GM23338 (cell line): Measurements from ENCODE around the gene SP6.

Experiments used
- CREB1 ChIP-seq: fragments of 250-450 bp; sonication (Bioruptor Pico); IDR thresholded peaks from 2 replicates; pipeline ENCODE4 v1.5.0; 2020; ENCODE audit warnings: low read depth, mild to moderate bottlenecking, moderate library complexity
- CTCF ChIP-seq, 2 experiments: fragments of 200-600 bp in 1 of 2; sonication (generic) in 1 of 2; conservative IDR thresholded peaks; 2 replicates each; pipeline versions ENCODE4 v1.5.1 to v1.6.1; 2016 to 2017; ENCODE audit warnings: antibody characterized with exemption in 2 of 2, low read depth in 2 of 2, mild to moderate bottlenecking in 2 of 2, moderate library complexity in 1 of 2
- ETS1 ChIP-seq: IDR thresholded peaks from 2 replicates; pipeline ENCODE4 v1.6.1; 2016; ENCODE audit warnings: antibody characterized with exemption
- EZH2 ChIP-seq: fragments of 200-600 bp; sonication (generic); IDR thresholded peaks from one replicate; pipeline ENCODE4 v1.8.0; 2017; ENCODE audit warnings: antibody characterized with exemption, mild to moderate bottlenecking, low read depth; ENCODE audit not compliant: unreplicated experiment
- EZH2phosphoT487 ChIP-seq: fragments of 200-600 bp; sonication (generic); IDR thresholded peaks from one replicate; pipeline ENCODE4 v1.8.1; 2018; ENCODE audit warnings: antibody characterized with exemption; ENCODE audit not compliant: unreplicated experiment
- JUNB ChIP-seq: IDR thresholded peaks from one replicate; pipeline ENCODE4 v1.6.1; 2016; ENCODE audit warnings: antibody characterized with exemption; ENCODE audit not compliant: unreplicated experiment
- NANOG ChIP-seq: IDR thresholded peaks from 2 replicates; pipeline ENCODE4 v1.6.1; 2016; ENCODE audit warnings: antibody characterized with exemption, borderline replicate concordance
- POLR2AphosphoS5 ChIP-seq: IDR thresholded peaks from 2 replicates; pipeline ENCODE4 v1.6.1; 2016; ENCODE audit warnings: antibody characterized with exemption, low read depth
- STAT1 ChIP-seq: IDR thresholded peaks from one replicate; pipeline ENCODE4 v1.6.1; 2016; ENCODE audit warnings: antibody characterized with exemption; ENCODE audit not compliant: unreplicated experiment
- ZNF114 ChIP-seq: fragments of 250-450 bp; sonication (Bioruptor Pico); IDR thresholded peaks from 2 replicates; pipeline ENCODE4 v1.5.0; 2020; ENCODE audit warnings: mild to moderate bottlenecking, moderate library complexity
- ZNF331 ChIP-seq: fragments of 250-450 bp; sonication (Bioruptor Pico); IDR thresholded peaks from 2 replicates; pipeline ENCODE4 v1.5.0; 2020; ENCODE audit warnings: low read depth, mild to moderate bottlenecking, moderate library complexity
- TF ChIP-seq, protein P1 (sequence below): IDR thresholded peaks from one replicate; pipeline ENCODE4 v1.6.1; 2018; ENCODE audit warnings: antibody characterized with exemption; ENCODE audit not compliant: unreplicated experiment
- TF ChIP-seq, protein P2 (sequence below): fragments of 250-450 bp; sonication (Bioruptor Pico); IDR thresholded peaks from 2 replicates; pipeline ENCODE4 v1.5.0; 2020; ENCODE audit warnings: mild to moderate bottlenecking, moderate library complexity

DNA sequence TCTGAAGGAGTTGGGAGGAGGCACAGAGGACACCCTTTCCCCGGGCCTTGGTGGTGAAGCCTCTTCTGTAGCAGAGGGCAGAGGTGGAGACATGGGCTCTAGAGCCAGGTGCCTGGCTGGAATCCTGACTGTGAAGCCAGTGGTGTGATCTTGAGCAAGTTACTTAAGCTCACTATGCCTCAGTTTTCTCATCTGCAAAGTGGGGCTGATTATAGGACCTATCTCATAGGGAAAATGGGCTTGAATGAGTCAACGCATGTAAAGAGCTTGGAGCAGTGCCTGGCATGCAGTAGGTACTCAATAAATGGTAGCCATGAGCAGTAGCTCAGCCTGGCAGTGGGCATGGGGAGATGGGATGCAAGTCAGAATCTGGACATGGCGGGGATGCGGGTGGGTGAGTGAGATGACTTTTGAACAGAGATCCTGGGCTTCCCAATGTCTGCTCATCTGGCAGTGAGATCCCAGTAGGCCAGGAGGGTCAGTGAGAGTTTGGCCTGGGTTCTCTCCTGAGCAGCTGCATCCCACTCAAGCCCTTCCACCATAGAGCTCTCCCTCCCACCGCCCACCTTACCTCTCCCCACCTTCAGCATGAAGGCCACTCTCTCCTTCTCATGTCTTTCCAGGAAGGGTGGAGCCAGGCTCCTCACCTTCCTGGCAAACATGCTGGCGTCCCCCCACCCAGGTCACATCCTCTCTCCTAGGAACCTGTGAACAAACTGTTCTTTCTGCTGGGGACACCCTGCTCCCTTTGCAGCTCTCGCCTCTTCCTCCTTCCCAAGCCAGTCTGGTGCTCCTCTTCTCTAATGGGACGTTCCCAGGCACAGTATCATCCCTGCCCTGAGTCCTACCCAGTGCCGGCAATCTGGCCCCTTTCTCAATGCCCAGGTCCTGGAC lies 32.0 kb upstream of the SP6 start:
- TF ChIP-seq CTCF (conservative IDR thresholded peaks at IDR 0.05; ENCODE audit: low read depth in 2 of 2) (no peak), POLR2AphosphoS5 (no peak), EZH2 (no peak), ZNF331 (CRISPR knock-in tag) (no peak), EZH2phosphoT487 (no peak), ZNF114 (CRISPR knock-in tag) (no peak), NANOG (no peak), CREB1 (no peak), JUNB (no peak), ETS1 (no peak), STAT1 (no peak)
- TF ChIP-seq, protein P1, sequence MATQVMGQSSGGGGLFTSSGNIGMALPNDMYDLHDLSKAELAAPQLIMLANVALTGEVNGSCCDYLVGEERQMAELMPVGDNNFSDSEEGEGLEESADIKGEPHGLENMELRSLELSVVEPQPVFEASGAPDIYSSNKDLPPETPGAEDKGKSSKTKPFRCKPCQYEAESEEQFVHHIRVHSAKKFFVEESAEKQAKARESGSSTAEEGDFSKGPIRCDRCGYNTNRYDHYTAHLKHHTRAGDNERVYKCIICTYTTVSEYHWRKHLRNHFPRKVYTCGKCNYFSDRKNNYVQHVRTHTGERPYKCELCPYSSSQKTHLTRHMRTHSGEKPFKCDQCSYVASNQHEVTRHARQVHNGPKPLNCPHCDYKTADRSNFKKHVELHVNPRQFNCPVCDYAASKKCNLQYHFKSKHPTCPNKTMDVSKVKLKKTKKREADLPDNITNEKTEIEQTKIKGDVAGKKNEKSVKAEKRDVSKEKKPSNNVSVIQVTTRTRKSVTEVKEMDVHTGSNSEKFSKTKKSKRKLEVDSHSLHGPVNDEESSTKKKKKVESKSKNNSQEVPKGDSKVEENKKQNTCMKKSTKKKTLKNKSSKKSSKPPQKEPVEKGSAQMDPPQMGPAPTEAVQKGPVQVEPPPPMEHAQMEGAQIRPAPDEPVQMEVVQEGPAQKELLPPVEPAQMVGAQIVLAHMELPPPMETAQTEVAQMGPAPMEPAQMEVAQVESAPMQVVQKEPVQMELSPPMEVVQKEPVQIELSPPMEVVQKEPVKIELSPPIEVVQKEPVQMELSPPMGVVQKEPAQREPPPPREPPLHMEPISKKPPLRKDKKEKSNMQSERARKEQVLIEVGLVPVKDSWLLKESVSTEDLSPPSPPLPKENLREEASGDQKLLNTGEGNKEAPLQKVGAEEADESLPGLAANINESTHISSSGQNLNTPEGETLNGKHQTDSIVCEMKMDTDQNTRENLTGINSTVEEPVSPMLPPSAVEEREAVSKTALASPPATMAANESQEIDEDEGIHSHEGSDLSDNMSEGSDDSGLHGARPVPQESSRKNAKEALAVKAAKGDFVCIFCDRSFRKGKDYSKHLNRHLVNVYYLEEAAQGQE = no peak
- TF ChIP-seq, protein P2, sequence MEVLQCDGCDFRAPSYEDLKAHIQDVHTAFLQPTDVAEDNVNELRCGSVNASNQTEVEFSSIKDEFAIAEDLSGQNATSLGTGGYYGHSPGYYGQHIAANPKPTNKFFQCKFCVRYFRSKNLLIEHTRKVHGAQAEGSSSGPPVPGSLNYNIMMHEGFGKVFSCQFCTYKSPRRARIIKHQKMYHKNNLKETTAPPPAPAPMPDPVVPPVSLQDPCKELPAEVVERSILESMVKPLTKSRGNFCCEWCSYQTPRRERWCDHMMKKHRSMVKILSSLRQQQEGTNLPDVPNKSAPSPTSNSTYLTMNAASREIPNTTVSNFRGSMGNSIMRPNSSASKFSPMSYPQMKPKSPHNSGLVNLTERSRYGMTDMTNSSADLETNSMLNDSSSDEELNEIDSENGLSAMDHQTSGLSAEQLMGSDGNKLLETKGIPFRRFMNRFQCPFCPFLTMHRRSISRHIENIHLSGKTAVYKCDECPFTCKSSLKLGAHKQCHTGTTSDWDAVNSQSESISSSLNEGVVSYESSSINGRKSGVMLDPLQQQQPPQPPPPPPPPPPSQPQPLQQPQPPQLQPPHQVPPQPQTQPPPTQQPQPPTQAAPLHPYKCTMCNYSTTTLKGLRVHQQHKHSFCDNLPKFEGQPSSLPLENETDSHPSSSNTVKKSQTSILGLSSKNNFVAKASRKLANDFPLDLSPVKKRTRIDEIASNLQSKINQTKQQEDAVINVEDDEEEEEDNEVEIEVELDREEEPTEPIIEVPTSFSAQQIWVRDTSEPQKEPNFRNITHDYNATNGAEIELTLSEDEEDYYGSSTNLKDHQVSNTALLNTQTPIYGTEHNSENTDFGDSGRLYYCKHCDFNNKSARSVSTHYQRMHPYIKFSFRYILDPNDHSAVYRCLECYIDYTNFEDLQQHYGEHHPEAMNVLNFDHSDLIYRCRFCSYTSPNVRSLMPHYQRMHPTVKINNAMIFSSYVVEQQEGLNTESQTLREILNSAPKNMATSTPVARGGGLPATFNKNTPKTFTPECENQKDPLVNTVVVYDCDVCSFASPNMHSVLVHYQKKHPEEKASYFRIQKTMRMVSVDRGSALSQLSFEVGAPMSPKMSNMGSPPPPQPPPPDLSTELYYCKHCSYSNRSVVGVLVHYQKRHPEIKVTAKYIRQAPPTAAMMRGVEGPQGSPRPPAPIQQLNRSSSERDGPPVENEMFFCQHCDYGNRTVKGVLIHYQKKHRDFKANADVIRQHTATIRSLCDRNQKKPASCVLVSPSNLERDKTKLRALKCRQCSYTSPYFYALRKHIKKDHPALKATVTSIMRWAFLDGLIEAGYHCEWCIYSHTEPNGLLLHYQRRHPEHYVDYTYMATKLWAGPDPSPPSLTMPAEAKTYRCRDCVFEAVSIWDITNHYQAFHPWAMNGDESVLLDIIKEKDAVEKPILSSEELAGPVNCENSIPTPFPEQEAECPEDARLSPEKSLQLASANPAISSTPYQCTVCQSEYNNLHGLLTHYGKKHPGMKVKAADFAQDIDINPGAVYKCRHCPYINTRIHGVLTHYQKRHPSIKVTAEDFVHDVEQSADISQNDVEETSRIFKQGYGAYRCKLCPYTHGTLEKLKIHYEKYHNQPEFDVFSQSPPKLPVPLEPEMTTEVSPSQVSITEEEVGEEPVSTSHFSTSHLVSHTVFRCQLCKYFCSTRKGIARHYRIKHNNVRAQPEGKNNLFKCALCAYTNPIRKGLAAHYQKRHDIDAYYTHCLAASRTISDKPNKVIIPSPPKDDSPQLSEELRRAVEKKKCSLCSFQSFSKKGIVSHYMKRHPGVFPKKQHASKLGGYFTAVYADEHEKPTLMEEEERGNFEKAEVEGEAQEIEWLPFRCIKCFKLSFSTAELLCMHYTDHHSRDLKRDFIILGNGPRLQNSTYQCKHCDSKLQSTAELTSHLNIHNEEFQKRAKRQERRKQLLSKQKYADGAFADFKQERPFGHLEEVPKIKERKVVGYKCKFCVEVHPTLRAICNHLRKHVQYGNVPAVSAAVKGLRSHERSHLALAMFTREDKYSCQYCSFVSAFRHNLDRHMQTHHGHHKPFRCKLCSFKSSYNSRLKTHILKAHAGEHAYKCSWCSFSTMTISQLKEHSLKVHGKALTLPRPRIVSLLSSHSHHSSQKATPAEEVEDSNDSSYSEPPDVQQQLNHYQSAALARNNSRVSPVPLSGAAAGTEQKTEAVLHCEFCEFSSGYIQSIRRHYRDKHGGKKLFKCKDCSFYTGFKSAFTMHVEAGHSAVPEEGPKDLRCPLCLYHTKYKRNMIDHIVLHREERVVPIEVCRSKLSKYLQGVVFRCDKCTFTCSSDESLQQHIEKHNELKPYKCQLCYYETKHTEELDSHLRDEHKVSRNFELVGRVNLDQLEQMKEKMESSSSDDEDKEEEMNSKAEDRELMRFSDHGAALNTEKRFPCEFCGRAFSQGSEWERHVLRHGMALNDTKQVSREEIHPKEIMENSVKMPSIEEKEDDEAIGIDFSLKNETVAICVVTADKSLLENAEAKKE (CRISPR knock-in tag) = no peak
